HFFc6 (cell line): ENCODE measurements around the gene C1QC. TPM values are rescaled to one million over a fixed set of nuclear protein-coding genes. Genes with fewer than 3 reads are reported as not detected.

ENCODE experiments used
- DNase-seq: peaks from one replicate; pipeline ENCODE4 v3.0.0-alpha.2; 2018
- H3K27ac Mint-ChIP-seq: 2 replicates; pipeline ENCODE4 v1.8.0; 2020; ENCODE audit warnings: mild to moderate bottlenecking, mixed read lengths
- H3K27me3 Mint-ChIP-seq: 2 replicates; pipeline ENCODE4 v1.8.0; 2021; ENCODE audit warnings: mild to moderate bottlenecking, moderate library complexity, mixed read lengths; ENCODE audit not compliant: insufficient read depth
- H3K36me3 Mint-ChIP-seq: 2 replicates; pipeline ENCODE4 v1.8.0; 2021; ENCODE audit warnings: low read depth, mixed read lengths
- H3K4me1 Mint-ChIP-seq: 2 replicates; pipeline ENCODE4 v1.8.0; 2020; ENCODE audit warnings: low read depth, mixed read lengths
- H3K4me3 Mint-ChIP-seq: 2 replicates; pipeline ENCODE4 v1.8.0; 2020; ENCODE audit warnings: mild to moderate bottlenecking, moderate library complexity, mixed read lengths
- H3K9me3 Mint-ChIP-seq: 2 replicates; pipeline ENCODE4 v1.8.0; 2020; ENCODE audit warnings: mild to moderate bottlenecking, mixed read lengths
- CTCF ChIP-seq: fragments of 200-600 bp; sonication (generic); IDR thresholded peaks from 2 replicates; pipeline ENCODE4 v1.5.0; 2021; ENCODE audit warnings: antibody characterized with exemption, mild to moderate bottlenecking
- total RNA-seq, 6 experiments: library from RNA; stranded (reverse); fragmentation: NEBNext Ultra II Directional; extraction: Animal tissue kit (Norgen Biotek cat#: 25700); gene quantifications; 2 replicates in 1 of 6; 3 replicates in 5 of 6; pipeline ENCODE4 v1.2.3, GENCODE V29; 2021

Gene C1QC
- total RNA-seq, 6 experiments from 2014 or later, result not detected

DNA sequence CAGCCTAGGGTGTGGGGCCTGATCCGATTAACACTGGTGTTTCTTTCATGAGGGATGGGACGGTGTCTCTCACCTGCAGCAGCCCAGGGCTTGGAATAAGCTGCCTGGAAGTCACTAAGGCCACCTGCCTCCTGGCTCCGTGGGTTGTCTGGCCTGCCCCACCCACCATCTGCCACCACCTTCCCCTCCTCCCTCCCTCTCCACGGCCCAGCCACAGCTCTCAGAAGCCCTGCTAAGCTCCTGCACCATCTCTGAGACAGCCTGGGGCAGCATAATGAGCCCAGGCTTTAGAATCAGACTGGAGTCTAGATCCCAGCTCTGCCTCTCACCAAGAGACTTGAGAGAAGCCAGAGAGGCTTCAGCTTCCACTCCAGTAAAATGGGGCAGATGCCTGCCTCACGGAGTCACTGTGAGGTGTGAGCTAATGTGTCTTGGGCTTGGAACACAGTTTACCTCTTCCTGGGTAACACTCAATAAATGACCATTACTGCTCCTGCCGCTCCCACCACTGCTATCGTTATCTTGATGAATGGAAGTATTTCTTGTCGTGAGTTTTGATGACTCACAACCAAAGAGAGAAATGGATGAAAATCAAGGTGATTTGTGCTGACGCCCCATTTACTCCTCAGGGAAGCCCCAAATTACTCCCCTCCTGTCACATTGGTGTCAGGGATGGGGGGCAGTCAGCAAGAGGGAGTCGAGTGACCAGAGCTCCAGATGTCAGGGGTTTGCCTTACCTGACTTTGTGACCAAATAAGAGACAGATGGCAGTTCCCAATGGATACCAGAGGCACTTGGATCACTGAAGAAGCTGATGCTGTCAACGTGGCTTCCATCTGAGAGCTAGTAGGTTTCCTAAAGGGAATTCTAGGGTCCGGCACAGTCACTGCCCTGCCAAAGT lies 30.5 kb upstream of the C1QC start:
- no peak for DNase-seq
- H3K4me3 Mint-ChIP-seq, result no peak overlapping the region
- H3K9me3 Mint-ChIP-seq, result no peaks in the 10 kb centered on the region
- peaks cover 59% of the 10 kb centered on the region for H3K27me3 Mint-ChIP-seq
- H3K27ac Mint-ChIP-seq, result no peak overlapping the region
- no peak for TF ChIP-seq CTCF
- no peaks in the 10 kb centered on the region for H3K36me3 Mint-ChIP-seq
- no peaks in the 10 kb centered on the region for H3K4me1 Mint-ChIP-seq

DNA sequence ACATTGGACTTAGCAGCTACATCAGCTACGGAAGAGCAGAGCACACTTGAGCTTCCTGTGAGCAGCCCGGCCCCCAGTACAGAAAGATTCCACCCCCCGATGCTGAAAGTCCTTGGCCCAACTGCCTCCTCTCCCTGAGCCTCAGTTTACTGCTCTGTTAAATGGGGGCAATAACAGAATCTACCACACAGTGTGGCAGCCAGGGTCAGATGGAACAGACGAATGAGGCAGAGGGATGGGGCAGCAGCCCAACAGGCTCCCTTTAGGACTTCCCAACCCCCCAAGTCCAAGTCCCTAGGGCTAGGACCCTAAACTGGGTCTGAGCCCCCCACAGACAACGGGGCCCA lies 29.9 kb upstream of the C1QC start:
- H3K4me3 Mint-ChIP-seq, result no peak overlapping the region
- no peak for DNase-seq
- no peak for TF ChIP-seq CTCF
- H3K36me3 Mint-ChIP-seq, result no peaks in the 10 kb centered on the region
- H3K27me3 Mint-ChIP-seq, result peaks cover 56% of the 10 kb centered on the region
- H3K27ac Mint-ChIP-seq, result no peak overlapping the region
- H3K4me1 Mint-ChIP-seq, result no peaks in the 10 kb centered on the region
- H3K9me3 Mint-ChIP-seq, result no peaks in the 10 kb centered on the region

- Mint-ChIP-seq H3K36me3 (no peaks in the 10 kb centered on the region), H3K27me3 (peaks cover 56% of the 10 kb centered on the region), H3K9me3 (no peaks in the 10 kb centered on the region), H3K27ac (no peak overlapping the region), H3K4me1 (no peaks in the 10 kb centered on the region), H3K4me3 (no peak overlapping the region)
- no peak for DNase-seq
- TF ChIP-seq CTCF, result no peak
Measured at GRCh38 chr1:22613951-22614350, 29.5 kb upstream of the C1QC start.

- DNase-seq, result no peak
- no peak overlapping the region for H3K27ac Mint-ChIP-seq
- H3K4me1 Mint-ChIP-seq, result no peaks in the 10 kb centered on the region
- H3K4me3 Mint-ChIP-seq, result no peak overlapping the region
- no peaks in the 10 kb centered on the region for H3K9me3 Mint-ChIP-seq
- peaks cover 56% of the 10 kb centered on the region for H3K27me3 Mint-ChIP-seq
- no peaks in the 10 kb centered on the region for H3K36me3 Mint-ChIP-seq
- TF ChIP-seq CTCF, result no peak
Measured at GRCh38 chr1:22615886-22616285, 27.5 kb upstream of the C1QC start.

DNA sequence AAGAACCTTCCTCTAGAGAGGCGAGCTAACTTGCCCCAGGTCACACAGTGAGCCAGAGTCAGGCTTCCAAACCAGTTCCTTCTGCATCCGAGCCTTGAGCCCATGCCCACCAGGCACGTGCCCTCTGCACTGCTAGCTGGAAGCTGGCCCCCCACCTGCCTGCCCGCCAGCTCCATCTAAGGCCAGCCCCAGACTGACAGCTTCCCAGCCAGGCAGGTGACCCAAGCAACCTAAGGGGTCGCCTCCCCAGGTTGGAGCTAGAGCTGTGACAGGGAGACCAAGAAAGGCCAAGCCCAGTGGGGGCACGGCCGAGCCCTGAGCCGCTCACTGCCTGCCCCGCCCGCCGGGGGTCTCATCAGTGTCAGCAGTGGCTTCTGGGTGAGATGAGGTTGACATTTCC lies 26.9 kb upstream of the C1QC start:
- Mint-ChIP-seq H3K4me1 (no peaks in the 10 kb centered on the region), H3K4me3 (no peak overlapping the region), H3K27me3 (peaks cover 56% of the 10 kb centered on the region), H3K27ac (no peak overlapping the region), H3K9me3 (no peaks in the 10 kb centered on the region), H3K36me3 (no peaks in the 10 kb centered on the region)
- TF ChIP-seq CTCF, result no peak
- DNase-seq, result no peak
